ENCODE results near the gene FAM50A. TPM values are rescaled to one million over a fixed set of nuclear protein-coding genes. Genes with fewer than 3 reads are reported as not detected.

The FAM50A gene
- total RNA-seq, 4 donors from 2014 or later = 47.7 to 63.5 (median 56.7) TPM

DNA sequence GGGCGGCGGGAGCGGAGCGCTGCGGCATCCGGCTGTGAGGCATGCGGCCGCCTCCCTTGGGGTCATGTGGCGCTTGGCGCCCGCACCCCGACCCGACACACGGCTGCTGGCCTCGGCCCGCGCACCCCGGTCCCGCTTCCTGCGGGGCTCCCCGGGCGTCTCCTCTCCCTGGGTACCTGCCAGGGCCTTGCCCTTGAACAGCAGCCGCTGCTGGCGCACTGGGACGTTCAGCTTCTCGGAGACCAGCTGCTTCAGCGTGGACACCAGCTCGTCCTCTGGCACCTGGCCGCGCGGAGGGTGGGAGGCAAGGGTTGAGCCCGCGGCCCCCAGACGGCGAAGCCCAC lies 42.1 kb downstream of the FAM50A start:
- WGBS = no CpG with 5 or more reads among the region's 35 CpGs
- Histone ChIP-seq H3K9me3 (no peaks in the 10 kb centered on the region), H3K4me1 (peaks cover 23 to 50% (median 45%) of the 10 kb centered on the region in 4 donors), H3K27me3 (no peaks in the 10 kb centered on the region), H3K36me3 (peaks cover 0 to 29% (median 24%) of the 10 kb centered on the region in 4 donors), H3K27ac (replicated peaks in 1 of 4) (peak overlapping the region; percentile 86 to 89 (median 88)), H3K4me3 (peak overlapping the region; percentile 68 to 81 (median 70))
- TF ChIP-seq CTCF (IDR thresholded peaks at IDR 0.05) = no peak
- TF ChIP-seq POLR2AphosphoS5 (IDR thresholded peaks at IDR 0.05) = no peak
- no peak for TF ChIP-seq EP300 (IDR thresholded peaks at IDR 0.05)
- TF ChIP-seq POLR2A (IDR thresholded peaks at IDR 0.05; ENCODE audit: low read depth) = no peak
- intact Hi-C loops (cut with DNase I) = loop anchor here (5.0 kb wide), 2 partner anchors 41 to 49 kb away; partner anchors contain the start of gene GDI1
- no peak for DNase-seq (ENCODE audit: extremely low spot score)

DNA sequence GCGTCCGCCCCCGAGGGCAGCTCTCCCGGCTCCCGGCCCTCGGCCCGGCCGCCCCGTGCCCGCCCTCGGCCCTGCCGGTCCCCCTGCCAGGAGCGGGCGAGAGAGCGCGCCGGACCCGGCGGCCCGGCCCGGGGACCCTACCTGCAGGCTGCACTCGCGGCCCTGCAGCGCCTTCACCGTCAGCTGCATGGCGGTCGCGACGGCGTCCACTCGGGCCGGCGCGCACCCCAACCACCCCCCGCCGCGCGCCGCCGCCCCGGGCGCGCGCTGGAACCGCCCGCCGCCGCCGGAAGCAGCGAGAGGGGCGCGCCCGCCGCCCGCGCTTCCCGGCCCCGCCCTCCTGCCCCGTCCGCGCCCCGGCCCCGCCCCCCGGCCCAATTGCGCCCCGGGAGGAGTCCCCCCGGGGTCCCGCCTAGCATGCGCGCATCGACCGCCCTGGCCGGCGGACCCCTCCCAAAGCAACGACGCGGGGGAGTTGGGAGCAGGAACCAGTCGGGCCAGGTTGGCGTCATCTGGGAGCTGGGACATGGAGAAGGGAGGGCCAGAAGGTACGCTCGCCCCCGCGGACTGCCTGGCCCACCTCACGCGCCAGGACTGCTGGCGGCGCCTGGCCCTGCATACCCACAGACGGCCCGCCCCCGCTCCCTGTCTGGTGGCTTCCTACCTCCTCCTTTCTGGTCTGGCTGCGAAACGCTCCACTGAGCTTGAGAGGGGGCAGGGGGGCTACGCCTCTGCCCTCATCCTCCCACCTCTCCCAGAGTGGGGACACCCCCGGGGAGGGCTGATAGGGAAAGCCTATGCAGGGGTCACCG lies 42.7 kb downstream of the FAM50A start, which contains the start of gene UBL4A:
Gene UBL4A (minus strand): TSS at position 220 of the 812 bp plus-strand sequence. CDS start 31 bp downstream, at position 189.
- intact Hi-C loops (cut with DNase I) = loop anchor here (5.0 kb wide), 2 partner anchors 41 to 49 kb away; partner anchors contain the start of gene GDI1
- Histone ChIP-seq H3K27ac (replicated peaks in 1 of 4) (peak within 1 kb of the TSS; percentile 86 to 89 (median 88)), H3K4me3 (peak within 1 kb of the TSS; percentile 68 to 81 (median 70)), H3K27me3 (no peaks in the 10 kb centered on the region), H3K4me1 (peaks cover 23 to 50% (median 48%) of the 10 kb centered on the region in 4 donors), H3K9me3 (no peaks in the 10 kb centered on the region), H3K36me3 (peaks cover 0 to 29% (median 24%) of the 10 kb centered on the region in 4 donors)
- TF ChIP-seq POLR2AphosphoS5 (IDR thresholded peaks at IDR 0.05) (peak in 1 of 2 donors; percentile 26), POLR2A (IDR thresholded peaks at IDR 0.05; ENCODE audit: low read depth) (no peak)
- WGBS = 62% methylated on average over 13 of the region's 95 CpGs
- DNase-seq (ENCODE audit: extremely low spot score) = no peak

DNA sequence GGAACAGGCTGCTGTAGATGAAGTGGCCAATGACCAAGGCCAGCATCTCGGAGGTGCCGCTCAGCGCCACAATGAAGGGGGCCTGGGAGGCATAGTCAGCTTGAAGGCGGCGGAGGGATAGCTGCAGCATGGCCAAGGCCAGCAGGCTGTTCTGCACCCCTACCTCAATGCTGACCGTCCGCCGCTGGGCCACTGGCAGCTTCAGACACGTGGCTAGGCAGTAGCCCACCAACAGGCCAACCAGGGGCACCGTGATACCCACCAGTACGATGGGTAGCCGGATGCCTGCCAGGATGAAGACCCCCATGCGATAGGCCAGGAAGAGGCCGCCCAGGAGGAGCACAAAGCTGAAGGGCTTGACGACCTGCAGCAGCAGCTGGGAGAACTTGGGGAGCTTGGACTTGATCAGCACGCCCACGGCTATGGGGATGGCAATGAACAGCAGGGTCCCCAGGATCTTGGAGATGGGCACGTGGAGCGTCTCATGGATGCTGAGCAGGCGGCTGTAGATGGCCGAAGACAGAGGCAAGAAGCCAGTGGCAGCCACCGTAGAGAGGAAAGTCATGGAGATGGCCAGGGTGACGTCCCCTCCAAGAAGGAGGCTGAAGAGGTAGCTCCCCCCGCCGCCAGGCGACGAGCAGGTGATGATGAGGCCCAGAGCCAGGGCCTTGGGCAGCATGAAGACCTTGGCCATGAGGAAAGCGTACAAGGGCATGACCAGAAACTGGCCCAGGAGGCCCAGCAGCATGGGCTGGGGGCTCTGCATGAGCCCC lies 43.8 kb downstream of the FAM50A start:
- Histone ChIP-seq H3K9me3 (no peaks in the 10 kb centered on the region), H3K36me3 (peaks cover 0 to 29% (median 24%) of the 10 kb centered on the region in 4 donors), H3K4me3 (no peak overlapping the region), H3K27me3 (no peaks in the 10 kb centered on the region), H3K4me1 (peaks cover 23 to 50% (median 48%) of the 10 kb centered on the region in 4 donors), H3K27ac (replicated peaks in 1 of 4) (peak overlapping the region; percentile 86 to 89 (median 88))
- WGBS = 94% methylated on average over 22 of the region's 28 CpGs
- intact Hi-C loops (cut with DNase I) = loop anchor here (5.0 kb wide), 2 partner anchors 40 to 50 kb away; partner anchors contain the start of gene GDI1
- DNase-seq (ENCODE audit: extremely low spot score) = no peak
- TF ChIP-seq CTCF (IDR thresholded peaks at IDR 0.05) (no peak), POLR2AphosphoS5 (IDR thresholded peaks at IDR 0.05) (no peak), POLR2A (IDR thresholded peaks at IDR 0.05; ENCODE audit: low read depth) (no peak), EP300 (IDR thresholded peaks at IDR 0.05) (no peak)

DNA sequence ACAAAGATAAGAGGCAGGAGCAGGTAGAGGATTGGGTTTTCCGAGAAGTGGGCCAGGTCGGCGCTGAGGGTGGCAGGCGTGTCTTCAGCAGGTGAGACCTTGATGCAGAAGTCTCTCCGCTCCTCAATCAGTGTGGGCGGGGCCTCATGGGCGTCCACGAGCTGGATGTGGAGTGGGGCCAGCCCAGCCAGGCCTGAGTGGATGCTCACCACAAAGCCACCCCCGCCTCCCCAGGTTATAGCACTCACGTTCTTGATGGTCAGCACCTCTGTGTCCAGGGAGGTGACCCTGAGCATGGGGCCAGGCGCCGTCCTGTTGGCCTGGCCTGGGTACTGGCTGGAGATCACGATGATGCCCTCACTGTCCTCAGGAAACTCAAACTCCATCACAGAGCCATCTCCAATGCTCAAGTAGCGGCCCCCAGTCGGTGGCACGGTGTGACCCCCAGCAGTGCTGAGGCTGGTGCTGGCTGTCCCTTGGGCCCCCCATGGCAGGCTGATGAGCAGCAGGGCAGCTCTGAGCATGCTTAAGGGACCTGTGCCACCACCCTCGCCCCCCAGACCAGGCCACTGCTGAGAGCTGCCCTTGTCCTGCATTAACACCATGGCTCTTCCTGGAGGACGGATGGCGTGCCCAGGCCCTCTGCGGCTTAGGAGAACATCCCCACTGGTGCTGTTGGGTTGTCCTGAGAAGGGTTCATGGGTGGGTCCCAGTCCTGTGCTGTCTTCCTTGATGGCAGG lies 44.6 kb downstream of the FAM50A start:
- intact Hi-C loops (cut with DNase I) = loop anchor here (5.0 kb wide), 2 partner anchors 39 to 51 kb away; partner anchors contain the start of gene GDI1

More for the DNA sequence above, 44.6 kb downstream of the FAM50A start:
- Histone ChIP-seq H3K36me3 (peaks cover 0 to 29% (median 24%) of the 10 kb centered on the region in 4 donors), H3K27me3 (no peaks in the 10 kb centered on the region), H3K4me3 (no peak overlapping the region), H3K27ac (replicated peaks in 1 of 4) (peak overlapping the region in 2 of 4 donors; percentile 88 to 95), H3K9me3 (no peaks in the 10 kb centered on the region), H3K4me1 (peaks cover 23 to 50% (median 48%) of the 10 kb centered on the region in 4 donors)
- no peak for TF ChIP-seq CTCF (IDR thresholded peaks at IDR 0.05)
- no peak for TF ChIP-seq POLR2A (IDR thresholded peaks at IDR 0.05; ENCODE audit: low read depth)
- no peak for TF ChIP-seq POLR2AphosphoS5 (IDR thresholded peaks at IDR 0.05)
- no peak for TF ChIP-seq EP300 (IDR thresholded peaks at IDR 0.05)
- DNase-seq (ENCODE audit: extremely low spot score) = no peak
- 88% methylated on average over 15 of the region's 20 CpGs for WGBS

Data from esophagus muscularis mucosa (tissue), 4 donors.